NCI-H1105 treated with DMSO at 0.1 percent for 48 hours (cell line): Measurements from ENCODE around the gene LIPC.
A peak's percentile ranks its signal among the peaks of the same experiment; 100 is the strongest.

ENCODE experiments used
- DNase-seq: peaks from one replicate; lab custom pipeline; 2025; lab: John Stamatoyannopoulos, UW

The LIPC gene

DNA sequence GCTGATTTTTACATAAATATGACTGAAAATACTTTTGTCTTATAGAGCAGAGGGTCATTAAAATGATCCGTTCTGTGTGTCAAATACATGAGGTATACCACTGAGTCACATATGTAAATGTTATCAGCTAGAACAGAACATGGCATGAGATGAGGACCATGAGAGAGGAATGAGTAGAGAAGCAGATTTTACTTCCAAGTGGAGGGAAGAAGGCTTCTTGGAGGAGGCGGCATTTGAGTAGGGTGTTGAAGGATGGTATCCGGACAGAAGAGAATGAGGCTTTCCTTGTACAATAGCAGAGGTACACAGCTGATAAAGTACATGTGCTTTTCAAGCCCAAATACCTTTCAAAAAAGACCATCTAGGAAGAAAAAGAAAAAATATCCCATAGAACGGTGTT is 4.8 kb downstream of the LIPC start:
- no peak for DNase-seq

DNA sequence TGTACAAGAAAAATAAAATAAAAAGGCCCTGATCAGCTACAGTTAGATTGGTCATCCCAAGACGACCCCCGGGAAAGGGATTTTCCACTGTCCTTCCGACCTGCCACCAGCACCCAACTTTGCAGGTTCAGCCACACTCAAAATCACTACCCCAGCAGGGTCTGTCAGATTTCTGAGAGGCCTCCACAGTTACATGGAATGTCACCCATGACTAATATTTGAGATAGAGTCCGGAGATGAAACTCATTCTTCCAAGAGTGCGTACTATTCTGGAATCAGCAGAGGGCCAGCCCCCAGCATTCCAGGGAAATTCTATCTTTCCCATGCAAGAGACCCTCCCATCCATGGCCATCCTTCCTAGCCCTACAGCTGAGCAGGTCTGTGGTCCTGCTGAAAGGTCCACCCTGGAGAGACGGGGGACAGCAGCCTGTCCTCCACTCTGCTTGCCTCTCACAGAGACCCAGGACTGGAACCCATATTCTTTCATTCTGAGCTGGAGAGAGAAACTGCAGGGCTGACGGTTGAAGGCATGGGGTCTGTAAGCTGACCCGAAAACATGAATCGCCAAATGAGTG is 5.8 kb downstream of the LIPC start:
- DNase-seq = no peak

DNA sequence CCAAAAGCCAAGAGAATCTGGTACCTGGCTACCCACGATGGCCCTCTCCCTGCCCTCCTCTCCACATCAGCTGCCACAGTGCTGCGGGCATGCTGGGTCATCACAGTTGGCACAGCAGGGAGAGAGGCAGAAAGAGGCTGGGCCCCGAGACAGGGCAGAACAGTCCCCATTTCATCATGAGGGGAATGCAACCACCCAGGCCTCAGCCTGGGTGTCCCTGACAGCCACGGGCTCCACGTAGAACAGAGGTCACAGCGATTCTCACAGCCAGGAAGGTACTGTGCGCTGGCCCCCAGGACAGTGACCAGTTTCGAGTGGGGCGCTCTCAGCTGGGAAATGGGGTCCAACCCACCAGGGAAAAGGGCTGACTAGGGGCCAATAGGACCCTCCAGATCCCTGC is 6.3 kb downstream of the LIPC start:
- DNase-seq = no peak

DNA sequence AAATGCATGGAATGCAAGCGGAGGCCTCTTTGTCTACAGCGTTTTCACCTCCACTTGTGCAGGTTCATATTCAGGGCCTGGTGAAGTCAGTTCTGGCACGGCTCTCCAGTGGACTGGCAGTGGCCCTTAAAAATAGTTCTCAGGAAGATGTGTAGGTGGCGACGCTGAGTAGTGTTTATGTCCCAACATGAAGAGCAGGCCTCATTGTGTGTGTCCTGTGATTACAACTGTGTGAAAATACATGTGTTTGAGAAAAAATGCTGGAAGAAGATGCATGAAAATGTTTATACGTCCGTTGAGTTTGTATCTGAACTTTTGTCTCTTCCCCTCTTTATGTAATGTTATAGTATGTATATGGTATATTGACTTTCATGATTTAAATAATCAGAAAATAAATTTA is 7.2 kb downstream of the LIPC start:
- DNase-seq = peak; percentile 49

DNA sequence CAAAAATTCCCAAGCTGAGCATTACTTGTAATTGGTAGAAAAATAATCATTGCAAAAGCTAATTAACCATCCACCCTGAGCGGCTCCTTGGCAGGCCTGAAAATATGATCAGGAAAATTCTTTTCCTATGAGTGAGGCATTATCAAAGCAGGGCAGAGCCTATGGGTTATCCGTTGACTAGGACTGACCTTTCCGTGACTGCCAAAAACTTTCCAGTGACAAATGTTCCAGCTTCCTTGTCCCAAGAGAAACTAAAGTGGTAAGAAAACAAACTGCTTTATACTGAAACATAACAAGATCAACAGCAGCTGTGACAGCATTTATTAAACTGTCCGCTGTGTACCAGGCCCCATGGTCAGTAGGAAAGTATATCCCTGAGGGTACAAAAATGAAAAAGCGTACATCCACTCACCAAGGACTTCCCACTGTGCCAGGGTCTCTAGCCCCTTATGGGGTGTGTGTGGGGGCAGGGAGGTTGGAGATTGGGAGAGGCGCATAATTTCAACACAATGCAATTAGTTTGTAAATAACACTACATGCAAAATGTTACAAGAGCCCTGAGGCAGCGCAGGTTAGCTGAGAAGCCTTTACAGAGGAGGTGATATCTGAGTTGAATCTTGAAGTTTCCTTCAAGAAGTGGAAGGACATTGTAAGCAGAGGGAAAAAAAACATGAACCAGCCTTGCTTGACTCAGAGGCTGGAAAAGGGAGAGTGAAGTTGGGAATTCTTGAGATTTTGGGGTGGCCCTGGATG is 8.5 kb downstream of the LIPC start:
- DNase-seq = no peak

DNA sequence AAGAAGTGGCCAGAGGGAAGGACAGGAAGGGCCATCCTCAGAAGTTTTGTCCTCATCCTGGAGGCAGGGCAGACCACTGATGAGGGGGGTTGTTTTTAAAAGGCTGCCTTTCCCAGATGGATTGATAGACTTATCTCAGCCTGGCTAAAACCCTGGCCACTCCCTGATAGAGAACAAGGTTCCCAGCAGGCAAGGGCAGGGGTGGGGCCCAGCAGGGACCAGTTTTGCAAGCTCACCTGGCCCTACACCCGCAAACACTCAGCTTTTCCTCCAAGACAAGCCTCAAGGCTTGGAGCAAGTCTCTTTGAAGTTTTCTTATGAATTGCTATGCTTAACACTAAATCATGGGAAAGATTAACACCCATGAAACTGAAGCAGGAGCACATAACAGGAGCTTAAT is 9.1 kb downstream of the LIPC start:
- DNase-seq = no peak

DNA sequence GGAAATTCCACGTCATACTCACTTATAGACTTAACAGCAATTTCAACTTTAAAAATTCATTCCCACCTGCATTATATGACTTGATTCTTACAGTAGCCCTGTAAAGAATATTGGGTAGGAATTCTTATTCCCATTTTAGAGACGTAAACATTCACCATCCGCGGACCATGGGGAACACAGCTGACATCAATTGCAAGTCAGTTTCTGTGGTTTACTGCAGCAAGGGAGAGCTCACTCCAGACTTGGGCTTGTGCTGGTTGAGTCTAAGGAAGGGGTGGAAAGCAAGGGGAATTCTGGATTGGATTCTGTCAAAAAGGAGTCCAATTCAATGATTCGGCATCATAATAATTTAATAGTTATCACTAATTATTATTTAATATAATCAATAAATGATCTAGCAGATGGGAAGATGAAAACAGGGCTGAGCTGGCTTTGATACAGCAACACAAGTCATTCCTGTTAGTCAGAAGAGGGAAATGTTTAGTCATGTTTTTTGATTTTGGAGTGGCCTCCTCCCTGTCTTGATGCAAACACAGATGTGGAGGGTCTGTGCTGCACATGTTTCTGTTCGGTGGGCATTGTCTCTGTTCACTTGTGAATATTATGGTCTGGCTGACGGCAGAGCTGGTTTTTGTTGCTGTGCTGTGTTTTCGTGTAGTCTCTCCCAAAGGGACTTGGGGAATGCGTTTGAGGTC is 9.7 kb downstream of the LIPC start:
- DNase-seq = no peak

DNA sequence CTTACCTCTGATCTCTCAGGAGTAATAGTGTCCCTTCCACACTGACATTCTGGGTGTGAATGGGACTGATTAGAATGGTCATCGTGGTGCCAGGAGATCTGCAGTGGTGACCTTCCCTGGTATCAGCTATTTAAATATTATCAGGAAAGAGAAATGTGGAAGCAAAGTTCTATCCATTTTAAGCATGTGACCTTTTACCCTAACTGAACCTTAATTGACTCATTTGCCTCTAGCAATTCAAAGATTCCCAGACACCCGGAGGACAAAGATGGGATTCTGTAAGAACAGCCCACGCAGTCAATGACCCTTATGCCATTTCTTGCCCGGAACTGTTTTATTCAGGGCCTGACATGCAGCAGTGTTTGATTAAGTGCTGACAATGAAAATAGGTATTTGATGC is 10.3 kb downstream of the LIPC start:
- no peak for DNase-seq

DNA sequence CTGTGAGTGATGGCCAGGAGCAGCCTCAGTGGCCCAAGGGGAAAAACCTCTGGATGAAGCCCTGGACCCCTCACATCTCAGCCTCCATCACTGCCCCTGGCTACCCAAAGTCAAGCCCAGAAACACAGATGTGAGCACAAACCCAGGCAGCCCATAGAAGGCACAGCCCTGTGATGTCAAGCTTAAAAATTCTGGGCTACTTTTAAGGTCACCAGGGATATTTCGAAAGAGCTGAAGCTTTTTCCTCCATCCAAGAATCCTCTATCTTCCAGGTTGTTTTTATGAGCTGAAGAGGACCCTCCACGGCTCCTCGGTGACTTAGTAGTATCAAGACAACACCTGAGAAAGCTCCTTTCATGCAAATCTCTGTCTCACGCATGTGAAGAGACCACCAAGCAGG is 11.5 kb downstream of the LIPC start:
- DNase-seq = no peak

DNA sequence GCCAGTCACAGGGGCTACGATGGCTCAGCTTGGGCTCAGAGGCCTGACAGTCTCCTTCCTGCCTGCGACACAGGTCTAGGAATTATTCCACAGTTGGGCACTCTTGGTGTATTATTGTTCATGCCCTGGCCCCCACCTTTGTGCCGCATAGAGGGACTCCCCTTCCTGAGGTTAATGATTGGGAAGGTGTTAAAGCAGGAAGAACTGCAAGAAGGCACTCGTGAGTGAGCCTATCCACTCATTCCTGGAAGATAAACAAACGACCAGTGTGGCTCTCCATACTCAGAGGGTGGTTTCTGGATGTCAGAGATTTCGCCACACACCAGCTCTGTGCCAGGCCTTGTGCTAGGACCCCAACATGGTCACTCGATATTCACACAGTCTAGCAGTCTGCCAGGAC is 12.3 kb downstream of the LIPC start:
- DNase-seq = no peak

DNA sequence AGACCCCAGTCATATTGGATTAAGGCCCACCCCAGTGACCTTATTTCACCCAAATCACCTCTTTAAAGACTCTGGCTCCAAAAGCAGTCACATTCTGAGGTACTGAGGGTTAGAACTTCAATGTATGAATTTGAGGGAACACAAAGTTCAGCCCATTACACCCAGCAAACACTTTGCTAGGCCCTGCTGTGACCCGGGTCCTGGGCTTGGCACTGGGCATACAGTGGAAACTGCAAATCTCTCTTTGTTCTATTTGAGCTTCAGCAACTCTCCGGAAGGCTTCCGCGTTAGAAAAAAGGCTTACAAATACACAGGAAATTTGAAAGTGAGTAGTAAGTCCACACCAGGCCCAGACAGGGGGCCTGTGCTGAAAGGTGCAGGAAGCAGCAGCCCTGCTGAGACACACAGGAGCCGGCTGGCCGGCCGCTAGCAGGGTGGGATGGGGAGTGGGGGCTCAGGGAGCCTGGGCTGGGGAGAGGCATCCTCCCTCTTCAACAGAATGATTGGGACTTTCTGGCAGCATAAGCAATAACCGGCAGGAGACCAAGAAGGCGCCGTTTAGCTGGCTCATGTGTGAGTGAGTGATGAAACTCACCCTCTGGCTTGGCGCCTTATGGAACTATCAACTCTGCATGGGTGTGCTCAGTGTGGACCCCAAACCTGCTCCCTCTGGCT is 13.0 kb downstream of the LIPC start:
- DNase-seq = no peak

DNA sequence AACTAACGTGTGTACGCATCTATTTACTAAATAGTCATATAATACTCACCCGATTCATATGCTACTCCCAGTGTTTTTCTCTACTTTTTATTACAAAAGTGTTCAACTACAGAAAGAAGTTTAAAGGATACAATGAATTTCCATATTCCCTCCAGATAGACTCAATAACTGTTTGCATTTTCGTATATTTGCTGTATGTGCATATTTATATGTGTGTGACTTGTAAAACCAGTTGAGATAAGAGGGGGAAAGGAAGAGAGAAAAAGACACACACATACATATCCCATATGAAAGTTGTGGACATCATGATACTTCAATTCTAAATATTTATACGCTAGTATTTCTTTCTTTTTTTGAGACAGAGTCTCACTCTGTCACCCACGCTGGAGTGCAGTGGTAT is 14.1 kb downstream of the LIPC start:
- DNase-seq = no peak

DNA sequence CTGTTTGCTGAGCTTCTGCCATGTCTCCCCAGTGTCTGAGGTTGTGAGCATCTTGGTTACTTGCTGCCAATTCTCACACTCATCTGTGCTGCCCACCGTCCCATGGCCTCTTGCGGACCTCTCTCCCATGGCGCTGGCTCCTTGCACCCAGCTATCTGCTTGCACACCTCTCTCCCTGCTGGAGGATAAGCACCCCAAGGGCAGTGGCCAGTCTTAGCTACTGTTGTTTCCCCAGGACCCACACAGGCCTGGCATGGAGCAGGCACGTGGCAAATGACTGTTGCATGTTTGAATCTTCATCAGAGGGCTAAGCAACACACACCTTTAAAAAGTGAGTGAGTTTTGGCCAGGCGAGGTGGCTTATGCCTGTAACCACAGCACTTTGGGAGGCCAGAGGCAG is 14.7 kb downstream of the LIPC start:
- DNase-seq = no peak

DNA sequence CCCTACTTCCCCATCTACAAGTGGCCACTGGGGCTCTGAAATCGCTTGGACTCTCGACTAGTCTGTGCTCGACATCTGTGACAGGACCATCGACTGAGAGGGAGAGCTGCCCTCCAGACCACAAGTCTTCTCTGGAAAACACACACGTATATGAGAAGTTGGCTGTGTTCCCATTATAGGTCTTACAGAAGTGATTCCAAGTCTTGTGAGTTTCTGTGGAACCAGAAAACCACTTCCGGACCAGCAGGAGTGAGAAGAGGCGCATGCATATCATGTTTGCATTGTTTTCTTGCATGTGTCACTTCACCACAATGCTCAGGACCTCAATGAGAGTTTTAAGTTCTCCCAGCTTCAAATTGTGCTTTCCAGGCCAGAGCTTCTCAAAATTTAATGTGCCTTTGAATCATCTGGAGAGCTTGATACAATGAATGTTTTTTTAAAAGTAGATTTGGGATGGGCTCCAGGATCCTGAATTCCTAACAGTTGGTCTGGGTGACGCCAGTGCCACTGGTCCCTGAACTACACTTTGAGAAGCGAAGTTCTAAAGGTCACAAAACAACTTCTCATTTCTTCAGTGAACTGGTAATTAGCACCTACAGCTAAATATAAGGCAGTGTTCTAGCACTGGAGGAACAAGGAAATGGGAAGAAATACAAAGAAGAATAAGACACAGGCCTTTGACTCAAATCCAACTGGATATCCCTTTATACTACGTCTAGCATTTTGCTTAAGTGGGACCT is 15.7 kb downstream of the LIPC start:
- no peak for DNase-seq

DNA sequence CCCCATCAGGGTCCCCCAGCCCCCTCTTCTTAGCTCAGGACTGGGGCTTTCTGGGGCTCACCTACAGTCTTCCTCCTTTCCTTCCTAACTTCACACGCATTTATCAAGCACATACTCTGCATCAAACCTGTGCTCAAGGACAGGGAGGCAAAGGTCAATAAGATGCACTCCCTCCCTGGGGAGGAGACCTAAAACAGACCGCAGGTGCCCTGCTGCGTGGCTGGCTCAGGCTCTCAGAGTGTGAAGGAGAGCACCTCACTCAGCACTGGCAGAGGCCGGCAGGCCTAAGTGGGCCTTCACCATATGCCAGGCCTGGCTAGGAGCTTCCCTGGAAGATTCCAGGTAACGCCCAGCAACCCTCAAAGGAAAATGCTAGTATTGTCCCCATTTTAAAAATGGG is 16.5 kb downstream of the LIPC start:
- no peak for DNase-seq

DNA sequence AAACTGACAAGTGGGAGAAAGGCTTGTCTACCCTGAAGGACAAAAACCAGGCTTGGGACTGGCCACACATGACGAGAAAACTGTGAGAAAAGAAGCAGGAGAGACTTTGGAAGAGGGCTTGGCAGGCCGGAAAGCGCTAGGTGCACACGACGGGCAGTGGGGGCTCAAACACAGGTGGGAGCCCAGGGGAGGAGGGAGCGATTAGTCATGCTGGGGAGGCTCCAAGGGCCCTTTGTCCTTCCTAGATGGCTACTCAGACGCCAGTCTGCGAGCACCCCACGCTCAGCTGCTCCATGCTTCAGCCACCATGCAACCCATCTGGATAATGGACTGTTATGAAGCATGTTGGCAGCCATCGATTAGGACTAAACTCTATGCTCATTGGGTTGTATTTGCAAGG is 17.1 kb downstream of the LIPC start:
- no peak for DNase-seq

DNA sequence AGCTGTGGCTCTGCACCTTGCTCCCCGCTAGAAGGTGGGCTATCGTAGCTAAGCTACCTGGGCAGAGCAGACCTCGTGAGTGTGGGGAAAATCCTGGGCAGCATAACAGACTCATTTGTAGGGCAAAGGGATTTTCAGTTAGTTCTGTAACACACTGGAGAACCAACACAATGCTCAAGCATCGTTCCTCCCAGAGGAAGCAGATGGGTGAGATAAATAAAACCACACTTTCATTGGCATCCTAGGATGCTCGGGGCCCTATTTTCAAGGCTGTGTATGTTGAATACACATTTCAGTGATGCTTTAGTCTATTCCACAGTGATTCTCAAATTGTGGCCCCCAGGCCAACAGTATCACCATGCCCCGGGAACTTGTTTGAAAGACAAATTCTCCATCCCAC is 20.0 kb downstream of the LIPC start:
- DNase-seq = no peak

DNA sequence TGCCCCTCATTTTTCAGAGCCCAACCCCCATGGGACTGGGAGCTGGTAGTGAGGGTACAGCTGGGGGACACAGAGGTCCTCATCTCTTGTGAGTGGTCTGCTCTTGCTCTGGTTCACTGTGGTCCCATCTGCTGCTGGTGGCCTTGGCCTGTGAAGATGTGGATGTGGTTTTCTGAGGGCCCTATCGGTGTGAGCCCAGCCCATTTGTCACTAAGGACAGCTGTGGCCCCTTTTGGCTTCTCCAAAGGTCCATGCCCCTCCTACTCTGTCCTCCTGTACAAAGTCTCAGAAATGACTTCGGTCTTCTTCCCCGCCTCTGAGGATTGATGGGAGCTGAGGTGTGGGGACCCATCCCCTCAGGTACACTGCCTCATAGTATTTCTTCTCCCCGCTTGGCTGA is 21.0 kb downstream of the LIPC start:
- DNase-seq = no peak

DNA sequence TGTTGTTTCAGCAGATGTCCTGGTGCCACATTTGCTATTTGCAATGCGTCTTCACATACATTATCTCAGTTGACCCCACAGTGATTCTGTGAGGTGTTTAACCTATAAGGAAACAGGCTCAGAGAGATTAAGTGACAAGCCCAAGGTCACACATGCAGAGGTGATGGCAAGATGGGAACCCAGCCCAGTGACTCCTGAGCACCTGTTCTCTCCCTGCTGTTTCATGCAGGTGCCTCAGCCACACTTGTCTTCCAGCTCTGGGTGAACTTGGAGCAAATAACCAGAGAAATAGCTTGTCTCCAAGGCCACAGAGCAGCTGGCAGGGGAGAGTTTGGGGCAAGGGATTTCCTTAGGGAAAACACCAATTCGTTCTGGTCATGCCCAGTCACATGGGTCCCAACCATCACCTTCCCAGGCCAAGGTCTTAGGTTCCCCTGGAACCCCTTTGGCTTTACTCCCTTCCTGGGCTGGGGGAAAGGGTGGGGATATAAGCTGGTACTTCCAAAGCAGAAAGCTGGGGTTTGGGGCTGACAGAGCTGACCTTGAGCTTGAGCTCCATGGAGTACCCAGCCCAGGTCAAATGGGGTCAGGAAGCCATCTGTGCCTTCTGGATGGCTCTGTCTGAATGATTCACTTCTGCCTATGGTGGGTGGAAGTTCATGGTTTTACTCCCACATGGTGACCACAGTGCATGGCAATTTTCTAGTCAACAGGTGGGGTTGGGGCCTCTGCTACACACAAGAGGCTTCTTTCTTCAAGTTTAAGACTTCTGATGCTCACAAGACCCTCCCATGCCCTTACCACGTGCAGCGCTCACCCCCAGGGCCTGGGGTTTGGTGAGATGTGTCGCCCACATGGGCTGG is 22.4 kb downstream of the LIPC start:
- DNase-seq = no peak

DNA sequence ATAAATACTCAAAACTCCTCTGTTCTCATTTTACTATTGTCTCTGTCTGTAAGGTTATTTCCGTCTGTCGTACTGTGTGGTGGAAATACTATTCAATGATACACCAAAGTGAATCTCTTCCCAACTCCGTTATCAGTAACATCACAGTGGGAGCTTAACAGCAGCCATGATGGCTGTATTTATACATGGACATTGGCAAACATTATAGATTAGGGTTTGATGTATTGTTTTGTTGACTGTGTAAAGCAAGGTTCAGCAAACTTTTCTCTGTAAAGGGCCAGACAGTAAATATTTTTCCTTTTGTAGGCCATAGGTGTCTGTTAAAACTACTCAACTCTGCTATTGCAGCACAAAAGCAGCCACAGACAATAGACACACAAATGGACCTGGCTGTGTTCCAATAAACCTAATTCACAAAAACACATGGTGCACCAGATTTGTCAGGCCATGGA is 23.2 kb downstream of the LIPC start:
- peak; percentile 82 for DNase-seq

DNA sequence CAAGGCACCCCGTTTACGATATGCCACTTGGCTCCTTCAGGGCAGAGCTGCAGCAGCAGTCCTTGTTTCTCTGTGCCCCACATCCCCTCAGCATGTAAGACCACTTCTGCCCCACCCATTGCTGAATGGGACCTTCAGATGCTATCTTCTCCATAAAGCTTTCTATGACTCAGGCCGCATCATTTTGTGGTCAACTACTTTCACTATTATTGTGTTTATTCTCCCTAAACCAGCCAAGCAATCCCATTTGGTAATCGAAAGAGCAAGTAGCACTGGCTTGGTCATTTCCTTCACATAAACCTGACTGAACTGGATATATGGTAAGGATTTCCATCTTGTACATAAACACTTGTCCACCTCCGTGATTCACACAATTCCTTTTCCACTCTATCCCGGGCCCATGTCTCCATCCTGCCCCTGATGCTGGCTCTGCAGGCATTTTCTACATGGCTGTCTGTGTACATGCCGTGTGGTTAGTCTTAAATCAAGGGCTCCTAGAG is 25.7 kb downstream of the LIPC start:
- no peak for DNase-seq
